HG02840 (cell line): ENCODE results near the gene MADCAM1.

ENCODE experiments used
- ATAC-seq: cut with Tn5 transposase; IDR thresholded peaks from one replicate; pipeline ENCODE4 v1.9.1; 2021; ENCODE audit warnings: mild to moderate bottlenecking, moderate library complexity, moderate number of reproducible peaks; ENCODE audit not compliant: unreplicated experiment, low FRiP score

The MADCAM1 gene

DNA sequence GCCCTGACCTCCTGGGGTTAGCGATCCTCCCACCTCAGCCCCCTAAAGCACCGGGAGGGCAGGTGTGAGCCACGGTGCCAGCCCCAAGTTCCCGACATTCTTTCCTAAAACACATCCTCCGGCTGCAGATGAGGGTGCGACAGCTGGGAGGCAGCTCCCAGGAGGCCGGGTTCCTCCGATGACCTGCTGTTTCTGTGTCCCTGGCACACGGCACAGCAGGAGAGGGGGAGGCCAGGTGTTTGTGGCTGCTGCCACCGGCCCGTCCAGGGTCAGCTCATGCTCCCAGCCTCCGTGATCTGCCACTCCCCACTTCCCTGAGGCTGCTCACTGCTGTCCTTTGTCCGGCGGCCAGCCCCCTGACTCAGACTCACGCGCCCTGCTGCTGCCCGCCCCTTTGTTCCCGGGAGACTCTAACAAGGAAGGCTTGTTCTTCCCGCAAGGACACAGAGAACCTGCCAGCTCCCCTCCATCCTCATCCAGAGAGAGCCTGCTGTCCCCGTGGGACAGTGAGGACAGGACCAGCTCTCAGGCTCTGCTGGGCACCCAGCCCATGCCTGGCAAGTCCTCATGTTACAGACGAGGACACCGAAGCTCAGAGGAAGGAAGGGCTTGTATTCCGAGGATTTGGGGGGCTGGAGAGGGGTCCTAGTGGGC, 10.6 kb upstream of the MADCAM1 start:
- ATAC-seq: no peak

DNA sequence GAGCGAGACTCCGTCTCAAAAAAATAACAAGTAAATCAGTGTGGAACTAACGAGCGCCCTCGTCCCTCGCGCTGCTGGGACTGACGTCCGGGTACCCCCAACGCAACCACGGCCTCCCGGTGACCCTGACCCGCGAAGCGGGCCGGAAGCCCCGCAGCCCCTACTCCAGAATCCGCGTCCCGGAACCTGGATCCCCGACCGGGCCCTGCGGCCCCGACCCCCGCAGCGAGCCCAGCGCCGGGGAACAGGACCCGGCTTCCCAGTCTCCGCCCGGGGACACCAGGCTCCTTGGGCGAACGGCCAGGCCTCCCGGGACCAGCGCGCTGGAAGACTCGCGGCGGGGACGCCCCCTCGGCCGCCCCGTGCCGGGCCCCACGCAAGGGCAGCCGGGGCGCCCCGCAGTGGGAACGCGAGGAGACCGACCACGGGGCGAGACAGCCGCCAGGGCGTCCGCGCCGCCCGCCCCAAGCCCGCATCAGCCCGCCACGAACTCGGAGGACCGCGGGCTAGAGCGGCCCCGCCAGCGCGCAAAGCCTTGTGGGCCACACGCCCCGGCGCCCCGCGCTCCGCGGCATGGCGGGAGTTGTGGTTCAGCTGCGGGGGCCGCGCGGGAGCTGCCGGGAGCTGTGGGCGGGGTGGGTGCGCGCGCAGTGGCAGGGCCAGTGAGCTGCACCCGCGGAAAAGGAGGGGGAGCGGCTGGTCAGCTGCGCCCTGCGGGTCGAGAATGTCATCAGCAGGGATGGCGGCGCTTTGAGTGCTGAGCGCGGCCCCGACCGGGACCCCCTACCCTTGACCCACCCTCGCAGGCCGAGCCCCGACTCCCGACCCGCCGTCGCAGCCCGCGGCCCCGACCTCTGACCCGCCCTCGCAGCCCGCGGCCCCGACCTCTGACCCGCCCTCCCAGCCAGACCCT, 7.5 kb upstream of the MADCAM1 start:
- ATAC-seq: peak; percentile 83

DNA sequence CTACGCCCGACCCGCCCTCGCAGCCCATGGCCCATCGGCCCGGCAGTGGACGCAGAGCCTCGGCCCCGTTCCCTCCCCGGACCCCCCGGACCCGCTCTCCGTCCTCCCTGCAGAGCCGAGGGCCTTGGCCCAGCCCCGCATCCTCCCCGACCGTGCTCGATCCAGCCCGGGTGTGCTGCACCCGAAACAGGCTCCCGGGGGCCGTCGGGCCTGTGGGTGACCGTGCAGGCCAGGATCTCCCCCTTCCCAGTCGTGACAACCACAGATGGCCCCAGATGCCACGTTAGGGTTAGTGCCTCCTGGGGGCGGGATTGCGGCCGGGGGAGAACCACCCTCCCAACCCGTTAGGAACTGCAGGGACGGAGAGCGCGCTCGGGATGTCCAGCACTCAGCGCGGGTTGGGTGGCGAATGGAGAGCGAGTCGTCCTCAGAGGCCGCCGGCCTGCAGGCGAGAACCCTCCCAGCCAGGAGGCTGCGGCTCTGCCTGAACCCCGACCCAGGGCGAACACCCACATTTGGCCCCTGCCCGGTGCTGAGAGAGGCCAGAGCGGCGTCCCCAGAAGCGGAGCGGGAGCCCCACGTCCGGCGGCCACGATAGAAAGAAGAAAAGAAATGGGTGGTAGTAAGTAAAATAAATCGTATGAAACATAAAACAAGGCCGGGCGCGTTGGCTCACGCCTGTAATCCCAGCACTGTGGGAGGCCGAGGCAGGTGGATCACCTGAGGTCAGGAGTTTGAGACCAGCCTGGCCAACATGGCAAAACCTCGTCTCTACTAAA, 6.7 kb upstream of the MADCAM1 start:
- no peak for ATAC-seq

DNA sequence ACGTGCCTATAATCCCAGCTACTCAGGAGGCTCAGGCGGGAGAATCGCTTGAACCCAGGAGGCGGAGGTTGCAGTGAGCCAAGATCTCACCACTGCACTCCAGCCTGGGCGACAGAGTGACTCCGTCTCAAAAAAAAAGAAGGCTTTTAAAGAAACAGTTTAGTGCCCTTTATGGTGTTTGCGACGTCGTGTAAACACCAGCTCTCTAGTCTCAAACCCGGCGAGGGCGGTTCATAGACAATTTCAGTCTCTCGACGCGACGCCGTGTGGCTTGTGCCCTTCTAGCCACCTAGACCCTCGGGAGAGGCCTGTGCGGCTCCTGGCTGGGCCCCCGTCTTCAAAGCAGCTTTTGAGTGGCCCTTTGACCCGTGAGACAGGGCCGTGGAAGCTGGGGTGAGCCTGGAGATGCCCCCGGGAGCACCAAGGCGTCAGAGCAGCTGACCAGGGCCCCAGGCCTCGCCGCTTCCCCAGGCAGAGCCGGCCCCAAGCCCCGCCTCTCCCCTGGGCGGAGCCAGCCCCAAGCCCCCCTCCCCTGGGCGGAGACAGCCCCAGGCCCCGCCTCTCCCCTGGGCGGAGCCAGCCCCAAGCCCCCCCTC, 5.0 kb upstream of the MADCAM1 start:
- no peak for ATAC-seq

- no peak for ATAC-seq
Measured at GRCh38 chr19:492091-492531, 4.2 kb upstream of the MADCAM1 start.

GRCh38 chr19:493391-494170, 2.7 kb upstream of the MADCAM1 start:
- ATAC-seq: no peak

GRCh38 chr19:494171-495080, 1.9 kb upstream of the MADCAM1 start:
- no peak for ATAC-seq

GRCh38 chr19:495081-495401, 1.2 kb upstream of the MADCAM1 start:
- ATAC-seq: no peak

- no peak for ATAC-seq
Measured at GRCh38 chr19:495402-496111, 729 bp upstream of the MADCAM1 start.

- ATAC-seq: no peak
Measured at GRCh38 chr19:496986-497385, 700 bp downstream of the MADCAM1 start.

DNA sequence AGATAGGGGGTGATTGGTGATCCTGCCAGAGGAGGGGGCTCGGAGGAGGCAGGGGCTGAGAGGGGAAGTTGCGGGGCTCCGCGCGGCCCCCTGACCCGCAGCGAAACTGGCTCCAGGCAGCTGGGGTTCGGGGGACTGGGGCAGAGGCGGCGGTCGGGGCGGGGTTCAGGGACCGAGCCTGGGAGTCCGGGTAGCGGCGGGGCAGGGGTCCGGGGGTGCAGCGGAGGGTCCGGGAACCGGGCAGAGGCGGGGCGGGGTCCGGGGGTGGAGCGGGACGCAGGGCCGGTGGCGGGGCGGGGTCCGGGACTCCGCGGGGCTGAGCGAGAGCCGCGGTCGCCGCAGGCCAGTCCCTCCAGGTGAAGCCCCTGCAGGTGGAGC, 1.2 kb downstream of the MADCAM1 start:
- ATAC-seq: no peak

- no peak for ATAC-seq
Measured at GRCh38 chr19:497869-498510, 1.7 kb downstream of the MADCAM1 start.

DNA sequence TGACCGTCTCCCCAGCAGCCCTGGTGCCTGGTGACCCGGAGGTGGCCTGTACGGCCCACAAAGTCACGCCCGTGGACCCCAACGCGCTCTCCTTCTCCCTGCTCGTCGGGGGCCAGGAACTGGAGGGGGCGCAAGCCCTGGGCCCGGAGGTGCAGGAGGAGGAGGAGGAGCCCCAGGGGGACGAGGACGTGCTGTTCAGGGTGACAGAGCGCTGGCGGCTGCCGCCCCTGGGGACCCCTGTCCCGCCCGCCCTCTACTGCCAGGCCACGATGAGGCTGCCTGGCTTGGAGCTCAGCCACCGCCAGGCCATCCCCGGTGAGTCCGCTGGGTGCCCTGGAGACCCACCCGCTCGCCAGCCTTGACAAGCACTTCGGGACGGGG, 2.2 kb downstream of the MADCAM1 start:
- ATAC-seq: no peak

- no peak for ATAC-seq
Measured at GRCh38 chr19:498977-499623, 2.8 kb downstream of the MADCAM1 start.

GRCh38 chr19:501646-502045, 5.4 kb downstream of the MADCAM1 start:
- no peak for ATAC-seq

- no peak for ATAC-seq
Measured at GRCh38 chr19:504616-505015, 8.3 kb downstream of the MADCAM1 start.
